IPS-NIHi7 (cell line): ENCODE measurements around the gene COA8.

Source experiments
- DNase-seq: peaks from one replicate; pipeline ENCODE4 v3.0.0; 2012; ENCODE audit warnings: mixed read lengths; ENCODE audit errors: extremely low spot score

Gene COA8

DNA sequence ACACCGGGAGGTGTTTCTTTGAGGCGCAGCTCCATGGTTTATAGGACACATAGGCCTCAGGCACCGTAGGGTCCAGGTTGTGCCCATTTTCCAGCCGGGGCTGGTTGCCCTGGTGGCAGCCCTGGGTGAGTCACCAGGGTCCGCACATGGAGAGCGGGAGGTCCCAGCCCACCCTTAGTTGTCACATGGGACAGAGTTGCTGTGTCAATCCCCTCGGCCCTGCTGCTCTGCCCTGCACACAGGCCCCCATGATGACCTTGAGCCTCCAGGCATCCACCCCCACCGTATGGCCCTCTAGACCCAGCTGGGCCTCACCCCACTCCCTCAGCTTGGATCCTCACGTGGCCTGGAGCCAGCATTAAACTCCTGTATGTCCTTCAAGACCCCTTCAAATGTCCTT is 26.1 kb upstream of the COA8 start:
- no peak for DNase-seq

DNA sequence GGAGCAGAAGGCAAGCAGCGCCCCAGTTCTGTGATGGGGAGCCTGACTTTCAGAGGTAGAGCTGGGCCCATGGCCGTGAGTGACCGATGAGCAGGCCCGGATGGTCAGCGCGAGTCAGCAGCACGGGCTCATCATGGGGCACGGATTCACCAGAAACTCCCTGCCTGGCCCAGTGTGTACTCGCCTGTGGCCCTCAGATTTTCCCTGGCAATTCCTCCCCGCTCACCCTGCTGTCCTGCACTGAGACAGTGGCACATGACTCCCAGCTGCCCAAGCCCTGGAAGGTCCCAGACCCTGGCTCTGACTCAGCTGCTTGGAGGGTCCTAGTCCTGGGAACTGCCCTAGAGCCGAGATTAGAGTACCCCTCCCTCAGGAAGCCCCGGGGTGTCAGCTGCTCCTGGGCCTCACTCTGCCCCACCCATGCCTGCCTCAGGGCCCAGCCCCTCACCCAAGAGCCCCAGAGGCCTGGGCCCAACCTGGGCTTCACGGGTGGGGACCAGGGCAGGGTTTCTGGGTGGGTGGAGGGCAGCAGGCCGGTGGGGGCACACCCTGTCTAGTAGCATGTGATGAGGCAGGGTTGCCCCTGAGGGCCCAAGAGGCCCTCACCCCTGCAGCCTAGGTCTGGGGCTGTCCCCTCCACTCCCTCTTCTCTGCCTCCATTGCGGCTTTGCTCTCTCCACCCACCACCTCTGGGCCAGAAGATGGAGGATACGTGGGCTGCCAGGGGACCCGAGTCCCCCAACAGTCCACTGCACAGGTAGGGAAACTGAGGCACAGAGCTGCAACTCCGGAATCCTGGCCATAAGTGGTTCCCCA is 25.4 kb upstream of the COA8 start:
- DNase-seq: no peak

DNA sequence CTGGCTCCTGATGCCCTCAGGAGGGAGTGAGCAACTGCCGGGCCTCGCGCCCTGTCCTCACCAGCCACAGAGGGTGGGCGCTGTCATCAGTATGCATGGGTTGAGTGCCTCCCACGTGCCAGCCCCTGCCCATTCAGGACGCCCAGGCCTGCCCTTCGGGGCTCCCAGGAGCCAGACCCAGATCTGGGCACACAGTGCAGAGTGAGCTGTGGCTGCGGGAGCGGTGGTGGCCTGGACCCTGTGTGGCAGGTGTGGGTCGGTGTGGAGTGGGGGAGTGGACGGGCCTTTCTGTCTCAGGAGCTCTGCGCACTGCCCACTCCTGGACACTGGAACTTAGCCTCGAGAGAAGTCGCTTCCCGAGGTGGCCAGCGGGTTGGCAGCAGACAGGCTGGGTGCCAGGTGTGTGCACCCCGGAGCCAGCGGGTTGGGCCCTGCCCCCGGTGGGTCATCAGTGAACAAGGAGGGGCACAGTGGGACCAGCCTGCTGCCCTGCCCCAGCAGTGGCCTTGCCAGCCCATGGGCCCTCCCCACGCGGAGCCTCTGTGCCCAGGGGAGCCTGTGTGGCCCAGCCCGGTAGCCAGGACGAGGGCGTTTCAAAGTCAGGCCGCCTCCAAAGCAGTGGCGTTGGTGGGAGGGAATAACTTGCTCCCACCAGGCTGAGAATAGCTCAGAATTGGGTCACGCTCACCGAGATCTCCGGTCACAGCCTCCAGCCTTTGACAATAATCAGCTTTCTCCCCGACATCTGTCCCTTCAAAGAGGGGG is 24.3 kb upstream of the COA8 start:
- no peak for DNase-seq

DNA sequence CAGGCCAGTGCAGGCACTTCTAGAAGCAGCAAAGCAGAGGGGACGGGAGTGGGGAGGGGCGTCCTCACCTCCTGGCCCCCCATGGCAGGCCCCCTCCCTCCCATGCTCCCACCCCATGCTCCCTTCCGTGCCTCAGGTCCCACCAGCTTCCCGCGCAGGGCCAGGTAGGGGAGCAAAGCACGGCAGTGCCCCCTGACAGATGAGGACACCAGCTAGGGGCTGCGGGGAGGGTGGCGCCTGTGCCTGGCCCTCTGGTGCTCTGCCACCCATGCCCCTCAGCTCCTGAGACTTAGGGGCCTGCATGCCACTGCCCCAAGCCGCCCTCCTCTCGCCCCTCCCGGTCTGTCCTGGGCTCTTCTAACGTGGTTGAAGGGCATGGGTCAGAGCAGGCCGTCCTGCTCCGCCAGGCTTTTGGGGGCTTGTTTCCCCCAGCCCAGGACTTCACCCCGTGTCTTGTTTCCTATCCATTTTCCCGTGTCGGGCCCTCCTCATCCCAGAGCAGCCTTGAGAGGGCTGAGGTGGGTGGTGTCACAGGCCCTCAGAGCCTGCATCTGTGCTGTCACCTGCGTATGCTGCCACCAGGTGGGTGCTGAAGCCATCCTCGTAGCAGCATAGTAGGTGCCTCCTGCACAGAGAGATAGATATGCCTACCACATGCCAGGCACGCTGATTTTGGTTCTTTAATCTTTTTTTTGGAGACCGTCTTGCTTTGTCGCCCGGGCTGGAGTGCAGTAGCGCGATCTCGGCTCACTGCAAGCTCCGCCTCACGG is 23.5 kb upstream of the COA8 start:
- no peak for DNase-seq

DNA sequence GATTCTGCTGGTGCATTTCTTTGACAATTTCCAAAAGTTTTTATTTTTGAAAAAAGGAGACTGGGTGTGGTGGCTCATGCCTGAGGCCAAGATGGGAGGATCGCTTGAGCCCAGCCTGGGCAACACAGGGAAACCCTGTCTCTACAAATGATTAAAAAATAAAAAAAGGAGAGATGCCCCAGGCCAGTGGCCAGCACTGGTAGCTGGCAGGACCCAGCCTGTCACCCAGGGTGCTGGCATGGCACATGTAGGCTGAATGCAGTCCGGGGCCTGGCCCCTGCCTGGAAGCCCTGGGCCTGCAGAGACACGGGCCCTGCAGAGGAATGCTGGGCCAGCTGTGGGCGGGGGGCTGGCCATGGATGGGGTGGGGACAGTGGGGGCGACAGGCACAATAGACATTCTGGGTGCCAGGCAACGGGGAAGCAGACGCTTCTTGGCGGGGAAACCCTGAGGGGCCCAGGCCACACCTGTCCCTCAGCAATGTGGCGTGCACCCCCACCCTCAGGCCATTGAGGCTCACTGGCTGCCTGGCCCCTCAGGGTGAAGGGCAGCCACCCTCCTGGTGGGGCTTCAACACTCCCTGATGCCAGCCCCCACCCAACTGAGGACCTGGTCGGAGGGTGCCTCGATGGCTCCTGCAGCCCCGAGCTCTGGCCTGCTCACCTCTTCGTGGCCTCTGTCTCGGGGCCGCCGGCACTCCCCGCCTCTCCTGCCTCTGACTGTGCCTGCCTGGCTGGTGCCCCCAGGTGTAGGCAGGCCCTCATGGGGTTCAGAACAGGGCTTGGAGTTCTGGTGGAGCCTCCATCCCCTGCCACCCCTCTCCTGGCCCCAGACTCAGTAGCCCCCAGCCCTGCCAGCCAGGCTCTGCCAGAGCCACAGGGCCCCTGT is 21.7 kb upstream of the COA8 start:
- DNase-seq: no peak

DNA sequence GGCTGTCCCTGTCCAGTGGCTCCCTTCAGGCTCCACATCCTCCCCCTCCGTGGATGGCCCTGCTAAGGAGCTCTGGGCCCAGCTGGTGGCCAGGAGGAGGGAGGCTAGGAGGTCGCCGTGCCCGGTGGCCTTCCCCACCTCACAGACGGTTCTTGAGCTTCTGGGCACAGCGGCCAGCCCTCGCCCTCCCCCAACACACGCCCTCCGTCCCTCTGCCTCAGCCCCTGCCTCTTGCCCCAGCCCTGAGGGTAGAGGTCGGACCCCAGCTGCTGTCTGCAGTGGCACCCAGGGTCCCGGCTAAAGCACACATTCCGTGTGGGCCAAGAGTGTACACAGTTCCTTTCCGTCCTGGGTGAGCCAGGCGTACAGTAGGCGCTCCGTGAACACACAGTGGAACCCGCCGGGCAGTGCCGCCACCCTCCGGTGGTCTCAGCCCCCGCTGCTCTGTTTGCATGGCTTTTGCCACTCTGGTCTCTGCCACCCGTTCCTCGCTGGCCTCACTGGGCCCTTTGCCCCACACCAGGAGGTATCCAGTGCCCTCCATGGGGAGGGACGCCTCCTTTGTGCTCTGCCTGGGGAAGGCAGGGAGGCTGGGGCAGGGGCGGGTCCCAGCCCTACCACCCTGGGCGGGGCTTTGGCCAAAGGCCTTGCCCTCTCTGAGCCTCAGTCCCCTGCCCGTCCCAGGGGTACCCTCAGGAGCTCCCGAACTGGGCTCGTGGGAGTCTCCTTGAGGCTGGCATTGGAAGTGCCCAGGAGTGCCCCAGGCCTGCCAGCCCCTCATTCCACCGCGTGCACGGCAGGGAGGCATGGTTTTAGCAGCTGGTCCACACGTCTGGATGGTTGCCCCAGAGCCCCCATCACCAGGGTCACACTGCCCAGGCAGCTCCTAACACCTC is 20.8 kb upstream of the COA8 start:
- DNase-seq: peak; percentile 49

DNA sequence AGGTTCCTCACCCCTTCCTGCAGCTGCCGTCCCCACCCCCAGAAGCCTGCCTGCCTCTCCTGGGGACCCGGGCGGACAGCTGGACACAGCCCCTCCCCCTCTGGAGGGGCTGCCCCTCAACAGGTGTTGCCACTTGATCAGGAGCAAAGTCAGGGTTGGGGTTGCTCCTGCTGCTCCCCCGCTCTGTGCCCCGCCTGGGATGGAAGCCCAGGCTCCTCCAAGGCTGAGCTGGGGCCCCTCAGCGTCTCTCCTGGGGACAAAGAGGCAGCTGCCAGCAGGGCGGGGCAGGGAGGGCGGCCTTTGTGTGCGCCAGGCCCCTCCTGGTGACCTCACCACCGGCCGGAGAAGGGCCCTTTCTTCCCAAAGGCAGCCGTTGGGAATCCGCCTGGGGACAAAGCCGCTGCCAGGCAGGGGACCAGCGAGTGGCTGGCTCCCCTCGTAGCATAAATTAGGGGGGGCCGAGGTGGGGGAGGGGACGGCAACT is 20.1 kb upstream of the COA8 start:
- DNase-seq: peak; percentile 91

DNA sequence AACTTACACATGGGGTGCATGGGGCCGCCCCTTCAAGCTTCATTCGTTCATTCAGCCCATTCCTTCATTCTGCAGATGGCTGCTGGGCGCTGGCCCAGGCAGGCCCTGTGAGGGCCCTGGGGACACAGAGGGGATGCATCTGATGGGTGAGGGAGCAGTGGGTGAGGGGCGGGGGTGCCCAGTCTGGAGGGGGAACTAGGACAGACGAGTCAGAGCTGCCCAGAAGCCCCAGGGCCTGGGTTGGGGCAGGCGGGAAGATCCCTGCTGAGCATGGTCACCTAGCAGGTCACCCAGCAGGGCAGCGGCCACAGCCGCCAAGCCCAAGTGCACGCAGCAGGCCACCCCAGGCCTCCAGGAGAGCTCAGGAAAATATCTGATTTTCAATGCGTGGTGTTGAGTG is 19.6 kb upstream of the COA8 start:
- no peak for DNase-seq

DNA sequence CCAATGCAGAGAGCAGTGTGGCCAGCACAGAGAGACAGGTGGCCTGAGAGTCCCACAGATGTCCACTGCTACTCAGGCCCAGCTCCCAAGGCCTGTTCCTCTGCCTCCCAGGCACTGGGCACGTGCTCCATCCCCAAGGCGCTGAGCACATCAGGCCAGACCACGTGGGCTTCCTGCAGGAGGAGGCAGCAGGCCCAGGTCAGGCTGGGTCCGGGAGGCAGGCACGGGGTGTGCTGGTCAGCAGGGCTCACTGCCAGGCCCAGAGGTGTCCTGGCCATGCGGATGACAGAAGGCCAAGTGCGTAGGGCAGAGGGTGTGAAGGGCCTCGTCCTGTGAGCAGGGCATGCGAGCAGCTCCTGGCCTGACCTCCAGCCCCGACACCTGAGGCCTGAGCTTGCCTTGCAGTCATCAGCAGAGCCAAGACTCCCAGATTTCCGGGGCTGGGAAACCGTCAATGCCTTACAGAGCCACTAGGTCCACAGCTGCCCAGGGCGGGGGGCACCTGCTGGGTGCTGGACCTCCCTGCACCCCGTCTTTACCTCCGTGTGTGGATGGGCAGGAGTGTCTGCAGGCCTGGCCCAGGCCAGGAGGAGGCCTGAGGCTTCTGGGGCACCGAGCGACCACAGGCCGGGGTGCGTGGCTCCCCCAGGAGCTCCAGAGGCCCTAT is 18.9 kb upstream of the COA8 start:
- no peak for DNase-seq

DNA sequence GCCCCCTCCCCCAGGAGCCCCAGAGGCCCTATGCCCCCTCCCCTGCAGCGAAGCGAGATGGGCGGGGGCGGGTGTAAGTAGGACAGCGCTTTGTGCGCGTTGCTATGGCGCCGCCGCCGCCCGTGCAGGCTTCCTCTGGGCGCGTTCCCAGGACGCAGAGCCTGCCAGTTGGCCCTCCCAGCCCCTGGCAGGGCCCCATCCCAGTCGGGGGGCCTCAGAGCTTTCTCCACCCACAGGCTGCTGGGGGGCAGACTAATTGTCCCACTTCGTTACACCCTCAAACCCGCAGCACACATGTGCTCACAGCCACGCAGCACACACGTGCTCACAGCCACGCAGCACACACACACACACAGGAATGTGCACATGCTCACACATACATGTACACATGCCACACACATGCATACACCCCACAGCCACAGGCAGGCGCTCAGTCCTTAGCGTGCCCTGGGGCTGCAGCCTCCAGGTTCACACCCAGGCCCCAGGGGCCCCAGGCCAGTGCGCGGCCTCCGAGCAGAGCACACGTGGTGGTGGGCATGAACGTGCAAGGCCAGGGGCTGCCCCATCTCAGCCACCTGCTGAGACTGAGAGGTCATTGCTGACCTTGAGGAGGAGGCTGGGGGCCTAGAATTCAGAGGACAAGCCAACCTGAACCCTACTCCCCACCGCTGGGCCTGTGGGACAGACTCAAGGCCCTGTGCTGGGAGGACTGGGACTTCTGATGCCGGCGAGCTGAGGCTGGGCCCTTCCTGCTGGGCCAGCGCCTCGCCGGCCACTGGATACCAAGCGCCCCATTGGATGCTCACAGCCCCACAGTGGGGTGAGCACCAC is 18.2 kb upstream of the COA8 start:
- no peak for DNase-seq

DNA sequence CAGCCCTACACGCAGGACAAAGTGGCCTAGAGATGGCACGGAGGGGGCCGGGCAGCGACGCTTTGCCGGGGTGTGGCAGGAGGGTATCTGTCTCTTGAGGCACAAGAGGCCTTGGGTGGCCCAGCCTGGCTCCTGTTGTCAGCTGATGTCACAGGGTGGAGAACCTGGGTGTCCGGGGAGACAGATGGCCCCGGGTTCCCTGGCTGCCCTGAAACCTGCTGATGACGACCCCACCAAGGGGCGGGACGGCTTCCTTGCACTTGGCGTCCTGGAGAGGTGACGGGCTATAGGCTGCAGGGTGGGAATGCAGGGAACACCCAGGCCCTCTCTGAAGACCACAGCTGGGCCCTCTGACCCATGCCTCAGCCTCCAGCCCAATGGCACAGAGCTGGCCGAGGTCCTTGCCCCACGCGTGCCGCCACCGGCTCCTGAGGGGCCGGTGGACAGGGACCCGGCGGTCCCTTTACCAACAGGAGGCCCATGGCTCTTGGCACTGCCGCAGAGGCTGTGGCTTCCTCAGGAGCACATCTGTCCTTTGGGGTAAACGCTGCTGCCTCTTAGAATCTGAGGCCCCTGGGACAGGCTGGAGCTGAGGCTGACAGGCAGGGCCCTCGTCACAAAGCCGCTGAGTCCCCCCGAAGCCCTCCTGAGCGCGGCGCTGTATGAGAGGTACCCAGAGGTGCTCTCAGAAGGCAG is 17.4 kb upstream of the COA8 start:
- DNase-seq: no peak

DNA sequence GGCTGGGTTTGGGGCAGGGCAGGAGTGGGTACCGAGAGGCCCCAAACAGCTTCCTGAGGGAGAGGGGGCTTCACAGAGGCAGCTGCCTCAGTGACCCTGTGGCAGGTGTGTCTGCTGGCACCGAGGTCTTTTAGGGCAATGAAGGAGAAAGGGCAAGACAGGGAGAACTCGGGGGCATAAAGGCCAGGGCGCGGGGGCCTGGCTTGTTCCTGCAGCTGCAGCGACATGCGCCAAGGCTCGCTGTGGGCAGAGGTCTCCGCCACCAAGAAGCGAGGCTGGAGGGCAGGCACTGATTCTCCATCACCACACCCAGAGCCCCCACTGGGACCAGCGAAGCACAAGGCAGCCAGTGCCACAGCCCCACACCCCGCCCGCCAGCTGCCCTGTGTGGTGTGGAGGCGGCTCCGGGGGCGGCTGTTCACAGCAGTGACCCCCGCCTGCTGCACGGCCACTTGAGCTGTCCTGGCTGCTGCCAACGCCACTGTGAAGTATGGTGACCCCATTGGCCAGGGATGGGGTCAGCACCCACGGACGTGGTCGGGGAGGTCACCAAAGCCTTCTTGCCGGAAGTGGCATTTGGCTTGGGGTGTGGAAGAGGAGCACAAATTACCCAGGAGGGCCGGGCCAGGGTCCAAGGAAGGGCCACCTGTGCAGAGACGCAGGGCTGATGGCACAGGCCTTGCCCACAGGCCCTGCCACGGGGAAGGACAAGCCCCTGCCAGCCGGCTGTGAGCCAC is 16.7 kb upstream of the COA8 start:
- DNase-seq: no peak

DNA sequence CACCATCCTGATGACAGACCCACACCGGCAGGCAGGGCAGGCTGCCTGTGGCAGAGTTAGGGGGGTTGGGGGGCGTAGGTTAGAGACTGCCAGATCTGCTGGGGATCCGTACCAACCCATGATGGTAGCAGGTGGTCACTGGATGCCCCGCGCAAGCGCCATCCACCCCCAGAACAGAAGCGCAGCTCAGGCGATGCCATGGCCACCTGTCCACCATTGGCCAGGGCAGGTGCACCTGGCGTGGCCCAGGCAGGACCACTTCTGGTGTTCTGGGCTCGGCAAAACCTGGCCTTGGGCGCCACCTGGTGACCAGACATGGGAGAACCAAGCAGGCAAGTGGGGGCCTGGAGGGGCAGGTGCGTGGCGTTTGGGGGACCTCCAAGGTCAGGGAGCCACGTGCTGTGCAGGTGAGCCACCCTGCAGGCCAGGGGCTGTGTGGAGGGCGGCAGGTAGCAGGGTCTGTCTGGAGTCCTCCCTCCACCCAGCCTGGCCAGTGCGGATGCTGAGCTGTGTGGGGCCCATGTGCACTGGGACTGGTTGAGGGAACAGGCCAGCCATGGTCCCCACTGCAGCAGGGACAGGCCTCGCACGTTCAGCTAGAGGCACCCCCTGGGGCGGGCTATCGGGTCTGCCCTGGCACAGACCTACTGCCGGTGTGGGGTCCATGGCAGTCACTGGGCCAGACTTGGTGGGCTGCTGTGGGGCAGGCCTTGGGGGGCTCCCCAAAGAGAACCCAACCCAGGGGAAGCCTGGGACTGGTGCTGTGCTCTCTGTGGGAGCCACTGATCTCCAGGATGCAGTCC is 15.9 kb upstream of the COA8 start:
- DNase-seq: peak; percentile 92

DNA sequence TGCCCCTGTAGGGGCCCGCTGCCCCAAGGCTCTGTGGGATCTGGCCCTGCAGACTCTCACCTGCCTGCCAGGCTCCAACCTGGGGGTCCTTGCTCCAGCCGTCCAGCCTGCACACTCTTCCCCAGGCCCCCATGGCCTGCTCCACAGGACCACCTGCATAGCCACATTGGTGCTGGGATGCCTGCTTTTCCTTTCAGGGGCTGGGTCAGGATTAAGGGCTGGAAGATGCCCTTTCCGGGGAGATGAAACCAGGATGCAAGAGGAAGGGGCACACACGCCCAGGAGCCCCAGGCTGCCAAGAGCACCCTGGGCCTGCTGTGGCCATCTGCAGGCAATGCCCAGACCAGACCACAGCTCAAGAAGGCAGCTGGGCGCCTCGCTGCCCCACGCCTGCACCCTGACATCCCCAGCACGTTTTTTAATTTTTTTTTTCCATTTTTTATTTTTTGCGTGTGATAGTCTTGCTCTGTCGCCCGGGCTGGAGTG is 15.3 kb upstream of the COA8 start:
- DNase-seq: no peak

DNA sequence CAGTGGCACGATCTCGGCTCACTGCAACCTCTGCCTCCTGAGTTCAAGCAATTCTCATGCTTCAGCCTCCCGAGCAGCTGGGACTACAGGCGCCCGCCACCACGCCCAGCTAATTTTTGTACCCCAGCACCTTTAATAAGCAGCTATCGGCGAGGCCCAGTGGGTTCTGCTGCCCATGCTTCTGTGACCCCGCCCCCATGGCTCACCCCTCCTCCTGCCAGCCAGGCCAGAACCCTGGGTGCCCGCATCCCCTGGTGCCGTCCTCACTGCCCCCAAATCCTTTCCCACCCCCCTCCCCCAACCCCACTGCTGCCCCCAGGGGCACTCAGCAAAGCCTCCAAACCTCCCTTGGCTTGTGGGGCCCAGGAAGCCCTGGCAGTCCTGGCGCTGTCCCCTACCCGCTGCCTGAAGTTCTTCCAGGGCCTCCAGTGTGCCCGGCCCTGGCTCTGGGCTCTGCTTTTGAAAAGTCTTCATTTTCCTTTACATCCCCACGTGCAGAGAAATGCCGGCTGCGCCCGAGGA is 14.8 kb upstream of the COA8 start:
- DNase-seq: no peak
